ENCODE results near the gene ASB13.
"Not testable (repeated sequence)": the region's sequence is repeated elsewhere in the genome, so short reads cannot be mapped to it uniquely, and the experiment has no call there.

Gene ASB13

GRCh38 chr10:5604236-5604925, 62.0 kb downstream of the ASB13 start:
- no peak for DNase-seq

- no peak for DNase-seq
These were observed 62.6 kb downstream of the ASB13 start for GRCh38 chr10:5603848-5604170.

- no peak for DNase-seq
These were observed 63.1 kb downstream of the ASB13 start for GRCh38 chr10:5603091-5603847.

GRCh38 chr10:5601826-5602495, 64.4 kb downstream of the ASB13 start:
- no peak for DNase-seq

GRCh38 chr10:5600908-5601307, 65.5 kb downstream of the ASB13 start:
- DNase-seq, result no peak

GRCh38 chr10:5599613-5600520, 66.5 kb downstream of the ASB13 start:
- no peak for DNase-seq

- no peak for DNase-seq
These were observed 68.2 kb downstream of the ASB13 start for GRCh38 chr10:5598085-5598690.

GRCh38 chr10:5596611-5597341, 69.6 kb downstream of the ASB13 start:
- no peak for DNase-seq

- DNase-seq, result no peak
These were observed 70.4 kb downstream of the ASB13 start for GRCh38 chr10:5595994-5596471.

GRCh38 chr10:5595591-5595990, 70.8 kb downstream of the ASB13 start:
- no peak for DNase-seq

- no peak for DNase-seq
These were observed 71.3 kb downstream of the ASB13 start for GRCh38 chr10:5595095-5595494.

- peak; percentile 12 for DNase-seq
These were observed 71.9 kb downstream of the ASB13 start for GRCh38 chr10:5594271-5595049.

- not testable (repeated sequence) for DNase-seq
These were observed 73.0 kb downstream of the ASB13 start for GRCh38 chr10:5593347-5593746.

- DNase-seq, result no peak
These were observed 74.3 kb downstream of the ASB13 start for GRCh38 chr10:5592070-5592469.

GRCh38 chr10:5591336-5591824, 75.0 kb downstream of the ASB13 start:
- DNase-seq, result no peak

- no peak for DNase-seq
These were observed 75.6 kb downstream of the ASB13 start for GRCh38 chr10:5590816-5591215.

- no peak for DNase-seq
These were observed 76.5 kb downstream of the ASB13 start for GRCh38 chr10:5589661-5590511.

GRCh38 chr10:5589011-5589660, 77.3 kb downstream of the ASB13 start:
- DNase-seq, result no peak

Data from CD4-positive, alpha-beta T cell treated with Interleukin-17A for 4 hours (primary cell).